AG09309 (cell line): Measurements from ENCODE around the gene ZCCHC2.

Experiments
- DNase-seq: peaks from one replicate; pipeline ENCODE4 v3.0.0-alpha.2; 2010; ENCODE audit warnings: low read depth
- H3K4me3 ChIP-seq: 2 replicates; pipeline ENCODE4 v1.5.1; 2011; ENCODE audit warnings: mild to moderate bottlenecking, low read depth, low read length, moderate library complexity; ENCODE audit not compliant: control insufficient read depth
- TF ChIP-seq, protein P1 (sequence below): IDR thresholded peaks from 2 replicates; pipeline ENCODE4 v1.5.1; 2011; ENCODE audit warnings: mild to moderate bottlenecking, low read depth, low read length, inconsistent platforms; ENCODE audit not compliant: insufficient read depth, control insufficient read depth; ENCODE audit errors: missing control alignments

ZCCHC2 gene

DNA sequence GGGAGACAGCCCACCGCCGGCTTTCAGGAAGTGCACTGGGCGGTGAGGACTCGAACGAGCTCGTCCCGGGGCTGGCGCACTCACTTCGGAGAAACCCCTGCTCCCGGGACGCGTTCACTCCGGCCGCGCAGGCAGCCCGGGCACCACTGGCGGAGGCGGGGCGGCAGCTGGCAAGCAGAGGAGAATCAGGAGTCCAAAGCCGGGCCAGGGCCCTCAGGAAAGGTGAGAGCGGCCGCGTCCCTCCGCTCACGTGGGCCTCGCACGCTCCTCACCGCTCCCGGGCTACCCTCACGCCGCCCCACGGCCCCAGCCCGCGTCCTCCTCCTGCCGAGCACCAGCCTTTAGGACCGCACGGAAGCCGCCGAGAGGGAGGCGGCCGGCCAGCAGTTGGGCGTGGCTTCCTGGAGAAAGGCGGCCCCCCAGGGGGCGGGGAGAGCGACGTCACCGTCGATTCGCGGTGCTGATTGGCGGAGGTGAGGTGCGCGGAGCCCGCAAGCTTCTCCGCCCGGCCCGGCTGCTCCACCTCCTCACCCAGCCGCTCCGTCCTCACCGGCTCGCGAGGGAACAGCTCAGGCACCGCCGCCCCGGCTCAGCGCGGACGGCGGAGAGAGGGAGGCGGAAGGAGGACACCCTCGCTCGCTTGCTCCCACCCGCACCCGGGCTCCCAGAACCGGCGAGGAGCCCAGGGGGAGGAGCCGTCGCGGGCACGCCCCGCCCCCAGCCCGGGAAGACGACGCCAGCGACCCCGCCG, at the start of gene ZCCHC2:
TSS of gene ZCCHC2 (plus strand) at position 522 of the 751 bp plus-strand sequence. CDS start 400 bp downstream, outside the sequence.
- peak; percentile 86 for DNase-seq
- TF ChIP-seq, protein P1, sequence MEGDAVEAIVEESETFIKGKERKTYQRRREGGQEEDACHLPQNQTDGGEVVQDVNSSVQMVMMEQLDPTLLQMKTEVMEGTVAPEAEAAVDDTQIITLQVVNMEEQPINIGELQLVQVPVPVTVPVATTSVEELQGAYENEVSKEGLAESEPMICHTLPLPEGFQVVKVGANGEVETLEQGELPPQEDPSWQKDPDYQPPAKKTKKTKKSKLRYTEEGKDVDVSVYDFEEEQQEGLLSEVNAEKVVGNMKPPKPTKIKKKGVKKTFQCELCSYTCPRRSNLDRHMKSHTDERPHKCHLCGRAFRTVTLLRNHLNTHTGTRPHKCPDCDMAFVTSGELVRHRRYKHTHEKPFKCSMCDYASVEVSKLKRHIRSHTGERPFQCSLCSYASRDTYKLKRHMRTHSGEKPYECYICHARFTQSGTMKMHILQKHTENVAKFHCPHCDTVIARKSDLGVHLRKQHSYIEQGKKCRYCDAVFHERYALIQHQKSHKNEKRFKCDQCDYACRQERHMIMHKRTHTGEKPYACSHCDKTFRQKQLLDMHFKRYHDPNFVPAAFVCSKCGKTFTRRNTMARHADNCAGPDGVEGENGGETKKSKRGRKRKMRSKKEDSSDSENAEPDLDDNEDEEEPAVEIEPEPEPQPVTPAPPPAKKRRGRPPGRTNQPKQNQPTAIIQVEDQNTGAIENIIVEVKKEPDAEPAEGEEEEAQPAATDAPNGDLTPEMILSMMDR = no peak
- H3K4me3 ChIP-seq = peak within 1 kb of the TSS; percentile 84

DNA sequence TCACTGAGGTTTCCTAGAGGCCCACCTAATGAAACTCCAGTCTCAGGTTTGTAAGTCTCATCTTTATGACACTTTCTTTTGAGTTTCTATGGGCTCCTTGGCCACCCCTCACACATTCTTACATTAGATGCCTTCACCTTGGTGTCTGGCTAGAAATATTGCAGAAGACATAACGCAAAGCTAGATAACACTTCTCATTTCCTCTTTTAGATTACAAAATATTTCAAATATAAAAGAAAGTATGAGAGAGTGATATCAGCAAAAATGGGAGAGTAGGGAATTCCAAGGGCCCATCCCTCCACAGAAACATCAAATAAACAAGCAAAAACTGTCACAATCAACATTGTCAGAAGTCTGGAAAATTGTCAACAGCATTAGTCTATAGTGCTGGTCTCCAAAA, 43.3 kb upstream of the ZCCHC2 start:
- TF ChIP-seq, protein P1 = no peak
- no peak overlapping the region for H3K4me3 ChIP-seq
- DNase-seq = no peak

DNA sequence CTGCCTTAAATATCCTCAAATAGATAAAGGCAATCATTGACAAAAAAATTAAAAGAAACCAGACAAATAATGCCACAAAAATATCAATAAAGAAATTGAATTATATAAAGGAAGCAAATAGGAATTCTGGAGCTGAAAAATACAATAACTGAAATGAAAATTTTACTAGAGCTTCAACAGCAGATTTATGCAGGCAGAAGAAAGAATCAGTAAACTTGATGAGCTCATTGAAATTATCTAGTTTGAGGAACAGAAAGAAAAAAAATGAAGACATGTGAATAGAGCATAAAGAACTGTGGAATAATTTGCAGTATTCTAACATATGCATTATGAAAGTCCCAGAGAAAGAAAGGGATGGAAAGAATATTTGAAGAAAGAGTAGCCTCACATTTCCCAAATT, 41.9 kb upstream of the ZCCHC2 start:
- DNase-seq = no peak
- H3K4me3 ChIP-seq = no peak overlapping the region
- TF ChIP-seq, protein P1 = no peak

DNA sequence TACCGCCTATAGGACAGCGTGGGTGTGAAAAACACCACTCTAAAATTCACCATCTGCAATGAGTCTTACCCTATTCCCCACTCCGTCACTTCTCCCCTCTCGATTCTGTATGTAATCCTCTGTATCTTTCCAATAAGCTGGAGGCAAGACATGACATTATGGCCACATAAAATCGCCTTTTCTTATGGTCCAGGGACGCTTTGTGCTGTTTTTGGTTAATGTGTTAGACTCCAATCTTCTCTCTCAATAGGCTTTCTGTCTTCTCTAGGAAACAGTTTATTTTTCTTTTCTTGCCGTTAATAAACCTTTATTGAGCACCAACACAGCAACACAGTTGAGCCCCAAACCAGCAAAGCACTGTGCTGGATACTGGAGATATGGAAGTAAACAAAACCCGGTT, 37.9 kb upstream of the ZCCHC2 start:
- no peak overlapping the region for H3K4me3 ChIP-seq
- DNase-seq = no peak
- TF ChIP-seq, protein P1 = no peak

DNA sequence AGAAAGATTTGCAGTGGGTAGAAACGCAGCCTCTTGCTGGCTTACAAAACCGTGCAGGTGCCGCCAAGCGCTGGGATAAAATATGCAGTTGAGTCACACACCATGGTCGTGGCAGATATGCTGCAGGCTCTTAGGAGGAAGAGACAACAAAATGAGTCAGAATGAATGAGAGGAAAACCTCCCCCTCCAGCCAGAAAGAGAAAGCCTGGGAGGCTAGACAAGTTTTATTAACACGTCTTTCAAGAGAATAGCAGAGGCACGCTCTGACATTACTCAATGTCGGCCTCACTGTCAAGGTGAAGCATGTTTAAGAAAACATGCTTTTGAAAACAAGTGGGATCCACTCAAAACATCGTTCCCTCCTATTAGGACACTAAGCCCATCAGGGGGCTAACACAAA, 37.1 kb upstream of the ZCCHC2 start:
- no peak overlapping the region for H3K4me3 ChIP-seq

DNA sequence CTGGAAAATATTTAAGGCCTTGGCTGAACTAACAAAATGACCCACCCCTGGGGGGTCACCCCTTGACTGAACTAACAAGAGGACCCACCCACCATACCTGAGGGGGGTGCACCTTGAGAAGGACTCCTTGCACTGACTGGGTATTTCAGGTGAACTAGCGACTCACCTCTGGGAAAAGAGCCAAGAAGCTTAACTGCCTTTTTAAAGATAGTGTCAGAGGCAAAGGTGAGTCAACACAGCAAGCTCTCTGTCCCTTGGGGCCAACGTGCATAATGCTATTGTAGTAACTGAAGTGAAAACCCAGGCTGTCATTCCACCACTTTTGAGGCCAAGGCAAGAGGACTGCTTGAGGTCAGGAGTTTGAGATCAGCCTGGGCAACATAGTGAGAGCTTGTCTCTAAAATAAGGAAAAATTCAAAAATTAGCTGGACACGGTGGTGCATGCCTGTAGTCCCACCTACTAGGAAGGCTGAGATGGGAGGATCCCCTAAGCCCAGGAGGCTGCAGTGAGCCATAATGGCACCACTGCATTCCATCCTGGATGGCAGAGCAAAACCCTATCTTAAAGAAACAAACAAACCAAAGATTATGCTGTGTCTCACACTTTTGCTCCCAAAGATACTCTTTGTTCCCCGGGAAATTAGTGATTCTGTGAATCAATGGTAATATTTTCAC, 36.4 kb upstream of the ZCCHC2 start:
- TF ChIP-seq, protein P1 = no peak
- H3K4me3 ChIP-seq = no peak overlapping the region
- DNase-seq = no peak

More for the DNA sequence above, 37.1 kb upstream of the ZCCHC2 start:
- TF ChIP-seq, protein P1 = no peak
- DNase-seq = peak; percentile 47
